ENCODE measurements around the gene OR2K2. TPM values are rescaled to one million over a fixed set of nuclear protein-coding genes. Genes with fewer than 3 reads are reported as not detected.

OR2K2 gene
- total RNA-seq, 1 donor from 2014 or later, result not detected

DNA sequence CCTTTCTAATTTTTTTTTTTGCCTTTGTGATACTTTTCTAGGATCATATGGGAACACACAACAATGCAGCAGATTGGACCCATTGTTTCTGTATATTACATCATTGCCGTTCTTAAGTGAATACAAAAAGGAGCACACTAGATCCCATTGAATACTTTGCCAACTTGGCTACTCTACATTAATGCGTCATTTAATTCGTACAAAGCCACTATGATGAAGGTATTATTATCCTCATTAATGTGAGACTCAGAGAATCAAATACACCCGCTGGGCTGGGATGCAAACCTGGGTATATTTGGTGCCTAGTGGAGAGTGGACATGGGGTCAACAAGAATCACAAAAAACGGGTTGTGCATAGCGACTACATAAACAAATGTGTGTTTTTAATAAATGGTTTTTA, 31.9 kb downstream of the OR2K2 start:
- no peak overlapping the region for H3K27ac Mint-ChIP-seq
- peaks cover 4% of the 10 kb centered on the region for H3K27me3 Mint-ChIP-seq (ENCODE audit: insufficient read depth, low read depth)
- DNase-seq (ENCODE audit: low spot score), result no peak
- Histone ChIP-seq H3K9ac (no peak overlapping the region), H4K20me1 (ENCODE audit: low read depth) (no peaks in the 10 kb centered on the region), H3K9me3 (ENCODE audit: low read depth) (no peaks in the 10 kb centered on the region), H3K4me1 (peaks cover 13% of the 10 kb centered on the region), H3F3A (ENCODE audit: low read depth) (peaks cover 5% of the 10 kb centered on the region), H3K27me3 (no peaks in the 10 kb centered on the region), H3K36me3 (peaks cover 8% of the 10 kb centered on the region), H2AFZ (replicated peaks) (no peak overlapping the region), H3K27ac (no peak overlapping the region), H3K4me3 (no peak overlapping the region), H3K79me2 (ENCODE audit: low read depth) (no peaks in the 10 kb centered on the region), H3K4me2 (no peak overlapping the region)
- TF ChIP-seq, protein P1, sequence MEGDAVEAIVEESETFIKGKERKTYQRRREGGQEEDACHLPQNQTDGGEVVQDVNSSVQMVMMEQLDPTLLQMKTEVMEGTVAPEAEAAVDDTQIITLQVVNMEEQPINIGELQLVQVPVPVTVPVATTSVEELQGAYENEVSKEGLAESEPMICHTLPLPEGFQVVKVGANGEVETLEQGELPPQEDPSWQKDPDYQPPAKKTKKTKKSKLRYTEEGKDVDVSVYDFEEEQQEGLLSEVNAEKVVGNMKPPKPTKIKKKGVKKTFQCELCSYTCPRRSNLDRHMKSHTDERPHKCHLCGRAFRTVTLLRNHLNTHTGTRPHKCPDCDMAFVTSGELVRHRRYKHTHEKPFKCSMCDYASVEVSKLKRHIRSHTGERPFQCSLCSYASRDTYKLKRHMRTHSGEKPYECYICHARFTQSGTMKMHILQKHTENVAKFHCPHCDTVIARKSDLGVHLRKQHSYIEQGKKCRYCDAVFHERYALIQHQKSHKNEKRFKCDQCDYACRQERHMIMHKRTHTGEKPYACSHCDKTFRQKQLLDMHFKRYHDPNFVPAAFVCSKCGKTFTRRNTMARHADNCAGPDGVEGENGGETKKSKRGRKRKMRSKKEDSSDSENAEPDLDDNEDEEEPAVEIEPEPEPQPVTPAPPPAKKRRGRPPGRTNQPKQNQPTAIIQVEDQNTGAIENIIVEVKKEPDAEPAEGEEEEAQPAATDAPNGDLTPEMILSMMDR (IDR thresholded peaks at IDR 0.05), result no peak
- TF ChIP-seq EZH2phosphoT487 (IDR thresholded peaks at IDR 0.05) (no peak), EZH2 (IDR thresholded peaks at IDR 0.05) (no peak)
- no peak overlapping the region for H3K4me3 Mint-ChIP-seq
- peaks cover 16% of the 10 kb centered on the region for H3K4me1 Mint-ChIP-seq
- peaks cover 5% of the 10 kb centered on the region for H3K9me3 Mint-ChIP-seq
- H3K36me3 Mint-ChIP-seq, result no peaks in the 10 kb centered on the region

DNA sequence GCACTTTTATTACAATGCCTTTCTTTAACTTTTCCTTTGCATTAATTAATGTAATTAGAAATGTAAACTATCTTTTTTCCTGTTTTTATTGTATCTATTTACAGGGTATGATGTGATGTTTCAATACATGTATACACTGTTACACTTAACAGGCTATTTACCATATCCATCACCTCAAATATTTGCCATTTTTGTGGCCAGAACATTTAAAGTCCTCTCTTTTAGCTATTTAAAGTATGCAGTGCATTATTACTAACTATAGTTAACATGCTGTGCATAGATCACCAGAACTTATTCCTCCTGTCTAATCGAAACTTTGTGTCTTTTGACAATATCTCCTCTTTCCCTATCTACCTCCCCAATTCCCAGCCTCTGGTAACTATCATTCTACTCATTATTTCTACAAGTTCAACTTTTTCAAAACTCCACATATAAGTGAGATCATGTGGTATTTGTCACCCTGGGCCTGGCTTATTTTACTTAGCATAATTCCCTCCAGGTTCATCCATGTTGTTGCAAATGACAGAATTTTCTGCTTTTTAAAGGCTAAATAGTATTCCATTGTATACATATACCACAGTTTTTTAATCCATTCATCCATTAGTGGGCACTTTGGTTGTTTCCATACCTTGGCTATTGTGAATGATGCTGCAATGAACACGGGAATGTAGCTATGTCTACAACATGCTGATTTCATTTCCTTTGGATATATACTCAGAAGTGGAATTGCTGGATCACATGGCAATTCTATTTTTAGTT, 32.8 kb downstream of the OR2K2 start:
- H3K36me3 ChIP-seq, result peaks cover 8% of the 10 kb centered on the region
- TF ChIP-seq, protein P1 (IDR thresholded peaks at IDR 0.05), result no peak
- no peak for TF ChIP-seq EZH2 (IDR thresholded peaks at IDR 0.05)
- TF ChIP-seq EZH2phosphoT487 (IDR thresholded peaks at IDR 0.05), result no peak
- H3K79me2 ChIP-seq (ENCODE audit: low read depth), result no peaks in the 10 kb centered on the region
- H4K20me1 ChIP-seq (ENCODE audit: low read depth), result no peaks in the 10 kb centered on the region
- no peak overlapping the region for H3K27ac ChIP-seq
- no peak overlapping the region for H3K4me3 ChIP-seq
- no peak overlapping the region for H2AFZ ChIP-seq (replicated peaks)
- H3K9ac ChIP-seq, result no peak overlapping the region
- DNase-seq (ENCODE audit: low spot score), result no peak
- H3K9me3 ChIP-seq (ENCODE audit: low read depth), result no peaks in the 10 kb centered on the region
- H3K27ac Mint-ChIP-seq, result no peak overlapping the region
- H3K4me1 Mint-ChIP-seq, result peaks cover 16% of the 10 kb centered on the region
- no peak overlapping the region for H3K4me3 Mint-ChIP-seq
- peaks cover 4% of the 10 kb centered on the region for H3K27me3 Mint-ChIP-seq (ENCODE audit: insufficient read depth, low read depth)
- H3K9me3 Mint-ChIP-seq, result peaks cover 5% of the 10 kb centered on the region
- H3F3A ChIP-seq (ENCODE audit: low read depth), result peaks cover 5% of the 10 kb centered on the region
- H3K36me3 Mint-ChIP-seq, result no peaks in the 10 kb centered on the region
- H3K4me1 ChIP-seq, result peaks cover 13% of the 10 kb centered on the region
- H3K4me2 ChIP-seq, result no peak overlapping the region
- H3K27me3 ChIP-seq, result no peaks in the 10 kb centered on the region

DNA sequence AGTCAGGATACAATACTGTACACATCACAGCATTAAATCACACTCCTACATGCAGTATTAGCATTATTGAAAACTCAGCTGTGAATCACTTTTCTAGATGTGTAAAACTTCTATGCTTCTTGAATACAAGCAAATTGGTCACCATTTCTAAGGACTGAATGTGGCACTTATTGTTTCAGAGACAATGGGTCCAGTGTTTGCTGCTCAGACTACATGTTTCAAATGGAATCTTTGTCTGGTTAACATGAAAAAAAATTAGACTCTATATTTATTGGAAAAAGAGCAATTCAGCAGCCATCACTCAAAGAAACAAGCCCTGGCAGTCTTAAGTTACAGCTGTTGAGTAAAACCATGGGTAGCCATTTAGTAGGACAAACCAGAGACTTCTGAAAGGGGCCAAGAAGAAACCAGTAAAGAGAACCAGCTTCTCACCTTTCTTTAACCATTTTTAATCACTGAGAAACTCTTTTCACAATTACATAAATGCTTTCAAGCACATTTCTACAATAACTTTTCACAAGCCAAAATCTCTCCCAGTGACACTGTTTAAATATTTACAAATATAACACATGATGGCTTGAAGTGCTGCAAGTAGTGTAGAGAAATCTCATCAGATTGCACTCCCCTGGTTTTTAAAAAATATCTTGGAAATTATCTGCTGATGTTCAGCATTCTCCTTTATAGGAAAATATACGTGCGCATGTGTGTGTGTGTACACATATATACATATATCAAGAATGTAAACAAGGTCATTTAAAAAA, 35.2 kb downstream of the OR2K2 start:
- Histone ChIP-seq H3K27me3 (no peaks in the 10 kb centered on the region), H3K9ac (no peak overlapping the region), H2AFZ (replicated peaks) (no peak overlapping the region), H4K20me1 (ENCODE audit: low read depth) (no peaks in the 10 kb centered on the region), H3K4me2 (no peak overlapping the region), H3K9me3 (ENCODE audit: low read depth) (no peaks in the 10 kb centered on the region), H3K79me2 (ENCODE audit: low read depth) (no peaks in the 10 kb centered on the region), H3K27ac (no peak overlapping the region), H3K4me1 (peaks cover 13% of the 10 kb centered on the region), H3K36me3 (peaks cover 8% of the 10 kb centered on the region), H3F3A (ENCODE audit: low read depth) (peaks cover 5% of the 10 kb centered on the region), H3K4me3 (no peak overlapping the region)
- no peaks in the 10 kb centered on the region for H3K36me3 Mint-ChIP-seq
- DNase-seq (ENCODE audit: low spot score), result no peak
- H3K9me3 Mint-ChIP-seq, result peaks cover 5% of the 10 kb centered on the region
- no peak overlapping the region for H3K27ac Mint-ChIP-seq
- no peak overlapping the region for H3K4me3 Mint-ChIP-seq
- TF ChIP-seq EZH2phosphoT487 (IDR thresholded peaks at IDR 0.05), result no peak
- no peak for TF ChIP-seq EZH2 (IDR thresholded peaks at IDR 0.05)
- TF ChIP-seq, protein P1 (IDR thresholded peaks at IDR 0.05), result no peak
- peaks cover 16% of the 10 kb centered on the region for H3K4me1 Mint-ChIP-seq
- peaks cover 4% of the 10 kb centered on the region for H3K27me3 Mint-ChIP-seq (ENCODE audit: insufficient read depth, low read depth)

Data from neural progenitor cell (in vitro differentiated cells).